HG03103 (cell line): ENCODE results near the gene SCYGR1.
"Not testable (repeated sequence)": the region's sequence is repeated elsewhere in the genome, so short reads cannot be mapped to it uniquely, and the experiment has no call there.

ENCODE experiments used
- ATAC-seq: cut with Tn5 transposase; IDR thresholded peaks from one replicate; pipeline ENCODE4 v1.9.1; 2021; ENCODE audit warnings: low read depth; ENCODE audit not compliant: unreplicated experiment

Gene SCYGR1

DNA sequence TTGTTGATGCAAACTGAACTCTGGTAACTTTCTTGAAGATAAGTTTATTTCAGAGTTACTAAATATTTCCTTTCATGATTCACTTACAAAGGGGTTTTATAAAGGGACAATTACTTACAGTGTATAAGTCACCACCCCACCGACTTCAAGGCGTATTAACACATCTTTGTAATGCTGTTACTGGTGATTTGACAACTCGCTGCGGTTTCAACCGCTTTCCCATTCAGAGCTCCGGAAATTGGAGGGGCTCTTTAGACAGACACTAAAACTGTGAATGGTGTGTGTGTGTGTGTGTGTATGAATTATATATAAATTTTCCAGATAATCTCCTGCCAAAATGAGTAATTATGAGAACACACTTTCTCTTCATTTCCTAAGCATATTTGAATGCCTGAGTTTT lies 13.6 kb downstream of the SCYGR1 start:
- ATAC-seq = no peak

DNA sequence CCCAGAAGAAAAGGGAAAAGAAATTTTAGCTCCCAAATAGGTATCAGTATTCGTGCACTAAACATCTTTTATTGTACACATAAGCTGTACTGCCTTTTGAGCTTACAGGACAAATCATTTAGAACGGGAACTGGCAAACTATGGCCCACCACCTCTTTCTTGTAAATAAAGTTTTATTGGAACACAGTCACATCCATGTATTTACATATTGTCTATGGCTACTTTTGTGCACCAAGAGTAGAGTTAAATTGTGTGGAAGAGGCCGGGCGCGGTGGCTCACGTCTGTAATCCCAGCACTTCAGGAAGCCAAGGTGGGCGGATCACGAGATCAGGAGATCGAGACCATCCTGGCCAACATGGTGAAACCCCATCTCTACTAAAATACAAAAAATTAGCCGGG lies 14.4 kb downstream of the SCYGR1 start:
- no peak for ATAC-seq

DNA sequence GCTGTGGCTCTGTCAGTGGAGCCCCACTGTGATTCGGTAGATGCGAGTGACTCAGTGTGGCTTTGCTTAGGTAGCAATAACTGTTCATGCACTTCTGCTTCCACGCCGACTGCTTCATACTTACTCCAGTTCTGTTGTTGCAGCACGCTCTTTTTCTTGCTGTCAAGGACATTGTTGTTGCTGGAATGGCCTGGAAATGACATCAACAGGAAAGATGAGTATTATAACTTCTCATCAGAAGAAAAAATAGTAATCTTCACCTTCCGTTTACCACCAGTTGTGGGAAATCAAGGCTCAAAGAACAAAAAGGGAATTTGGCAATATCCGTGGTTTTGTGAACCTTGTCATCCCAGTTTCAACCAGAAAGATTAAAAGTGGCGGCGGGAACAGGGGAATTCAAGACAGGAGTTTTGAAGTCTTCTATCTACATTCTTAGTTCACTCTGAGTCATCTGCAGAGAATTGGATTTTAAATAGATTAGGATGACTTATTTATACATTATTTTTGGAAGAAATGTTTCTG lies 16.9 kb downstream of the SCYGR1 start:
- ATAC-seq = no peak

DNA sequence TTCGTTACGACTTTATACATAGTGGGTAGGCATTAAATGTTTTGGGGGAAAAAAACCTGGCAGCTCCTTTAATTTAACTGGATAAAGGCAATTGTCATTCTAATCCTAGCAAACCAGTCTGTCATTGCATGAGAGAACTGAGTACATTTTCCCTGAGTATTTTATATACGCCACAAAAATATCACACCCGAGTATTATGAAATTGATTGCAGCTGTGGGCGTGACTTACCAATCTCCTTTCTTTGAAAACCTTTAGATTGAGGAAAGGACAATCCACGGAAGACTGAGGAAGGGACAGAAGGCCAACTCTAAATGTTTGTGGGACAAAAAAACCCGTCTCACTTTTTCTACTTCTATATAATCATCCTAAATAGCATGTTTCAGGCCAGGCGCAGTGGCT lies 17.7 kb downstream of the SCYGR1 start:
- ATAC-seq = no peak

DNA sequence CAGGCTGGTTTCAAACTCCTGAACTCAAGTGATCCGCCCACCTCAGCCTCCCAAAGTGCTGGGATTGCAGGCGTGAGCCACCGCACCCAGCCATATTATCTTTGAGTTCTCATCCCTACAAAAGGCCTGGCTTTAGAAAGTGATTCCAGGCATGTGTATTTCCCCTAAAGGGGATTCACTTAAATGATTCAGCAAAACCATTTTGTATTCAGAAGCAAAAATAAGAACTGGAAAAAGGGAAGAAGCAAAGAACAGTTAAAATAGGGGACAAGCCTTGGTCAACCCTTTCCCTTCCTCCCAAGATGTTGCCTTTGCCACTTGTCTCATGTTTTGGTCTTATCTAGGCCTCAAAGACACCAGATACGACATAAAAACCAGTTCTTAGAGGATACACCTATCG lies 19.2 kb downstream of the SCYGR1 start:
- no peak for ATAC-seq

DNA sequence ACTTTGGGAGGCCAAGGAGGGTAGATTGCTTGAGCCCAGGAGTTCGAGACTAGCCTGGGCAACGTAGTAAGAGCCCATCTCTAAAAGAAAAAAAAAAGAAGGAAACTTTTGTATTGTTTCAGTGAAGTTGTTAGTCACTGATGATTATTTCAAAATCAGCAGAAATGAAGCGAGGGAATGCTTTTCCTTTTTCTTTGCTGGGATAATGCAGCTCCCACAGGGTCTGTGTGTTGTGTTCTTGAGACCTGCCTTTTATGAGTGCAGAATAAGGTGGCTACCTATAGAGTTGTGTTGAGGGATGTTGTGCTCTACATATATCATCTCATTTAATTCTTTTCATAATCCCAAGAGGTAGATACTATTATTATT lies 20.3 kb downstream of the SCYGR1 start:
- no peak for ATAC-seq

DNA sequence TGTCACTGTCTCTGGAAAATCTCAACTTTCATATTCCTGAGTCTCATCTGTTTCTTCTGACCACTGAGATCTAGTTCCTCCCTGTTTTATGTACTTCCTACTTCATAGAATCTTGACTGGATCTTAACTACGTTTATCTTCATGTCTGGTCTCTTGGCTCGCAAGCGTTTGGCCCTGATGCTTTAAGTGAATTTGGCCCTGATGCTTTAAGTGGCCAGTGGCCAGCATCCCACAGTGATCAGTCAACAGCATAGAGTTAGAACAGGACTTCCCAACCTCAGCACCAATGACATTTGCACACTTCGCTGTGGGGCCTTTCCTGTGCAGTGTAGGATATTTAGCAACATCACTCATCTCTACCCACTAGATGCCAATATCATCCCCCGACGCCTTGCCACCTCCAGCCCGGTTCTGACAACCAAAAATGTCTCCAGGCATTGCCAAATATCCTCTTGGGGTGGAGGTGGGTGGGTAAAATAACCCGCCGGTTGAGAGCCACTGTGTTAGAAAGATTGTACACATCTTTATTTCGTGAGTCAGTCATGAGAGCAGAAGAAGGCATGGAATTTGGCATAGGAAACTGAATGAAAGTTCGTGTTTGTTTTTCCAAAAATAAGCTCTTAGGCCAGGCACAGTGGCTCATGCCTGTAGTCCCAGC lies 20.9 kb downstream of the SCYGR1 start:
- no peak for ATAC-seq

DNA sequence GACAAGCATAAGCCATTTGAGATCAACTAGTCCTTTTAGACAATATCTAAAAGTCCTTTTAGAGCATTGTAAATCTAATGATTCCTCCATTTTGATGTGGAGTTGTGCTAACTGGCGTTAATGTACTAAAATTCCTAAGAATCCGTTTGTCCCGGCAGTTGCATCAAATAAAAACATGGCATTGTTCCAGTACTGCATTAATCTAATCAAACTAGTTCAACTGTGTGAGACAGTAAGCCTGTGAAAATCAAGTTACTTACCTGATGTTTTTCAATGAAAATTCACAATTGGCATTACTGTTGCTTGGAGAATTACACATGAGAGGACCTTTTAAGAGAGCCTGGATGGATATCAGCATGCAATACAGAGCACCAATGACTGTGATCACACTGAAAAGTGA lies 21.9 kb downstream of the SCYGR1 start:
- ATAC-seq = no peak

DNA sequence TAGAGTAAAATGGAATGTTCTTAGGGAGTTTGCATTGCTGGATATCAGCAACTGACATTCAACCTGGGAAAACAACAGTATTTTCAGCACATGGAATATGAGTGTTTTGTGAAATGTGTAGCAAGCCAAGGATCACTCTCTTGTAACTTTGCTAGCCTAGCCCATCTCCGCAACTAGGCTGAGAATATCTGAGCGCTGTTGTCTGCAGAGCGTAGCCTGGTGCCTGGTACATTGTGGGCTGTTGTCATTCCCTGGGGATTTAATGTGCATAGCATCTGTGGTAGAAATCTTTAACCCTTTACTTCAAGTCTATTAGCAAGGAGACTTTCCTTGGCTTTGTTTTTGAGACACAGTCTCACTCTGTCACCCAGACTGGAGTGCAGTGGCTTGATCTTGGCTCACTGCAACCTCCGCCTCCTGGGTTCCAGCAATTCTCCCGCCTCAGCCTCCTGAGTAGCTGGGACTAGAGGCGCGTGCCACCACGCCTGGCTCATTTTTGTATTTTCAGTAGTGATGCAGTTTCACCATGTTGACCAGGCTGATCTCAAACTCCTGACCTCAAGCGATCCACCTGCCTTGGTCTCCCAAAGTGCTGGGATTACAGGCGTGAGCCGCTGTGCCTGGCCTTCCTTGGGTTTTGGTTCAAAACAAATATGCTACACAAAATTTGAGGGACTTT lies 23.0 kb downstream of the SCYGR1 start:
- not testable (repeated sequence) for ATAC-seq

DNA sequence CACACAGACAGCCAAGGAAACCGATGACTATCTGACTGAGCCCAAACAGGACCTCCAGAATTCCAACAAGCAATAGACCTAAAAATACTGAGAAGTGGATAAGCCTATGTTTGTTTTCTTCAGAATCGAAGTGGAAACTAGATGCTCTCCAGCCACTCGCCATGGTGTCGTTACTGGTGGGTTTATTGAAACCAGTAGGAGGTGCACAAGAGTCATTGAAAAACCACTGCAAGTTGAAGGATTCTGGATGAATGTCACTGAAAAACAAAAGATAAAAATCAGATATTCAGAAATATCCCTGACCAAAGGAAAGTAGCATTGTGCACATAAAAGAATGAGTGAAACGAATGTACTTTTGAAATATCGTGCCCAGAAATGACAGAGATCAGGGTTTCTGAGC lies 24.0 kb downstream of the SCYGR1 start:
- ATAC-seq = no peak

DNA sequence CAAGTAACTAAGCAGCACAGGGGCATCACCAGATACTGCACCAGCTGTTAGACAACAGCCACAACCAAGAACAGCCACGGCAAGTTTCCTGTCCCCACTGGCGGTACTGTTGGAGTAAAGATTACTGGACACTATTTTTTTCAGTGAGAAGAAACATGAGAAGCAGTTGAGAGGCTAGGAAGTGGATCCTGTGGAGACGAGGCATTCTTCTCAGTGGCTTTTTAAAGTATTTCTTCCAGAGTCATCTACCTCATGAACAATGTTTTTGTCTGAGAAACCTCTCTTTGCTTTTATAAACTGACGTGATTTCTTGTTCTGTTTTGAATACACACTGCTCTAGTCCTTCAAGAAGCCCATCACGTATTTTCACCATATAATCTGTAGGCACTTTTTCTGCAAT lies 27.4 kb downstream of the SCYGR1 start:
- ATAC-seq = no peak

DNA sequence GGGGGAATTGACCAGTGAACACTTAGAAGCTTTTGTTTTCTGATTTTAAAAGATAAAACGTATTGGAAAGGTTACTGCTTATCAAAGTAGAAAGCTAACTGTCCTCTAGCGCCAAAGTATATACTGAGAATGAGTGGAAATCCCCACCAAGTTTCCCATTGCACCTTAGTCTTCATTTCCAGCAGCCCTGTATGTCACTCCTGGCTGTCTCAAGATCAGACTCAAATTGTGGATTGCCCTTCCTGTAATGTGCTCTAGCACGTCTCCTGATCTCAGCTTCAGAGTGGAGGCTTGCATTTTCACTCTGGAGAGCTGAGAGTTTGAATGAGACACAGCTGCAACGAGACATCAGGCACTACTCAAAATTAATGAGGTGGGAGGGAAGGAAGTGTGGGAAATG lies 36.1 kb downstream of the SCYGR1 start:
- ATAC-seq = peak; percentile 47

DNA sequence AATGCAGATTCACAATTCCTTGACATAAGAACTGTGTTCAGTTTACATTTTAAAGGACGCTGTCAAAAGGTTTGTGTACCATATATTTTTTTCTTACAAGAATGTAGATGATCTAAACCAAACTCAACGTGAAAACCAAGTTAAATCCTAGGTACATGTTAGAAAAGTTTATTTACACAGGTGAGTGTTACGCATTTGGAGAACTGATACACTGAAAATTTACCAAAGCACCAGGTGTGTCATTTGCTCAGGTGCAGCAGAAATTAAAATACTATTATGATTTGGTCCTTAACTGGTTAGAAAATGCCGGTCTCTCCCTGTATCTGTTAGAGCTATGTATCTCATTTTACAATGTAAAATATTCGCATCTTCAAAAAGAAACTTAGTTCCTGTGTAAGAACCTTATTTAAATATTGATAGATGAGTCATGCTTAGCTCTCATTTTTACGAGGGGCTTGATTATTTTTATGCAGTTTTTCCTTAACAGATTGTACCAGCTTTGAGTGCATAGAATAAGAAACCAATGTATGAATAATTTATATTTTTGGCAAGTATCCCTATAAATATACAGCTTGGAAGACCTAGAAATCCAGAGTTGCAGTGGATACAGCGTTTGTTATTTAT lies 37.6 kb downstream of the SCYGR1 start:
- no peak for ATAC-seq

DNA sequence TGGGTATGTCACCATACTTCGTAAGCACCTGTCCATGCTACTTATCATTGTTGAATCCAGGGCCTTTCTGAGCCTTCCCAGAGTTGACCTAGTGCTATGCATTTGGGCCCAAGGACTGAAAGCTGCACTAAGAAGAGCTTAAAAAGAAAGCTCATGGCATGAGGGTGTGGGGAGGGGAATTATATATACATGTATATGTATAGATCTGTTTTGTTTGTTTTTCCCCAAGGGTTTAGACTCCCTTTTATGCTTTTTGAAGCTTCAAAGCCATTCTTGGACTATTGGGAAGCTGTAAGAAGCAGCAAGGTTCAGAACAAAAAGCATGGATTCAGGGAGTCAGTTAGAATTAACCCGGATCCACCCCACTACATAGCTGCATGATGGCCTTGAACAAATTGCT lies 39.4 kb downstream of the SCYGR1 start:
- ATAC-seq = no peak

DNA sequence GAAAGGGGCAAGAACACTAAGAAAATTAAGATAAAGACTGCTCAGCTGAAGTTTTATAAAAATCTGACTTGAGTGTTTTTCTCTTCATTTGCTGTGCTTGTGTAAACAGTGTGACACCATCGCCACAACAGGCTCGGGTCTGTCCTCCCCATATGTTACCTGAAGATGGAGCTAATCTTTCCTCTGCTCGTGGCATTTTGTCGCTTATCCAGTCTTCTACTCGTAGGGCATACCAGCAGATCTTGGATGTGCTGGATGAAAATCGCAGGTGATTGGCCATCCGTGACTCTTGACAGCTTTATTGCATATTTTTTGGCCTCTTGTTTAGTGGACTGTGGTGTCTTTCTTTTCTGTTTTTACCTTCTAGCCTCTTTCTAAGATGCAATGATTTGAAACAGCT lies 40.6 kb downstream of the SCYGR1 start:
- no peak for ATAC-seq

DNA sequence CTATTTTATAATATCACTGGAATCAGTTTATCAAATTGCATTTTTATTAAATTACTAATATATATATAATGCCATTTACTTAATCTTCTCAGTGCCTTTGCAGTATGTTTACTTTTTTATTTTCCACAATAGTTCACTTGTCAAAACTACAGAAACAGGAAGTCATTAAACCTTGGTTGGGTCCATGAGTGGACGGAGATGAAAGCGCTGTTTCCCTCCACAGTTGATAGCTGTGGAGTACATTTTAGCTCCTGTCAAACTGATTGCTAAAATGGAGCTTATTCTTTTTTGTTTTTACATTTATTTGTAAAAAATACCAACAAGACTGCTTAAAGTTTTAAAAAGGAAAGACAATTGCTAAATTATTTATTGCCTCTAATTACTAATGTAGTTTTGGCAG lies 43.5 kb downstream of the SCYGR1 start:
- no peak for ATAC-seq

DNA sequence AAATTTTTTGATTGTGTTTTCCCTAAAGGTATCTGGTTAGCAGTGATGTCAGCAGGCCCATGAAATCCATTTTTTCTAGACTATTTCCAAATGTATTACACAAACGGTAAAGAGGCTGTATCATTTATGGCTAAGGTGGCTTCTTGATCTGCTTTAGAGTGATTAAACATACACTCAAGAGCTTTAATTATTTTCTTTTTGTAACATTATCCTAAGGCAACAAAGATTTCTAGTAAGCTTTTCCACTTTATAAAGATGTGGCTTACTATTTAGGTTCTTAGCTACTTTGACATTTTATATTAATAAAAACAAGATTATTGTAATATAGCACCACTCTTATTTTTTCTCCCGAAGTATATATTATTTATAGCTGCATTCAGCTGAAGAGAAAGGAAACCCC lies 46.2 kb downstream of the SCYGR1 start:
- no peak for ATAC-seq

DNA sequence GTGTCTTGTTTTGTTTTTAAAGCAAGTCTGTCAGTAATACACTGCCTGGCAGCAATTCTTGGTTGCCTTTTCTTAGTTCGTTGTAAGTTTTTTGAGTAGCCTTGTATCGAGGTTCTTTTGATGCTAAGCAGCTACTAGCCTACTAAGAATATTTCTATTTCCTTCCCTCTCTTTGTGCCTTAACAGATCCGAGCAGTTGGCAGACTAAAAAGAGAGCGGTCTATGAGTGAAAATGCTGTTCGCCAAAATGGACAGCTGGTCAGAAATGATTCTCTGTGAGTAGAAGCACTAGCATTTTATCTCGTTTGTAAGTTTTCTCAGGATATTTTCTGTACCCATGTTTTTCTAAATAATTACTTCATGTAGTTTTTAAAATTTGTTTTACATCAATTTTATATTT lies 47.6 kb downstream of the SCYGR1 start:
- no peak for ATAC-seq

DNA sequence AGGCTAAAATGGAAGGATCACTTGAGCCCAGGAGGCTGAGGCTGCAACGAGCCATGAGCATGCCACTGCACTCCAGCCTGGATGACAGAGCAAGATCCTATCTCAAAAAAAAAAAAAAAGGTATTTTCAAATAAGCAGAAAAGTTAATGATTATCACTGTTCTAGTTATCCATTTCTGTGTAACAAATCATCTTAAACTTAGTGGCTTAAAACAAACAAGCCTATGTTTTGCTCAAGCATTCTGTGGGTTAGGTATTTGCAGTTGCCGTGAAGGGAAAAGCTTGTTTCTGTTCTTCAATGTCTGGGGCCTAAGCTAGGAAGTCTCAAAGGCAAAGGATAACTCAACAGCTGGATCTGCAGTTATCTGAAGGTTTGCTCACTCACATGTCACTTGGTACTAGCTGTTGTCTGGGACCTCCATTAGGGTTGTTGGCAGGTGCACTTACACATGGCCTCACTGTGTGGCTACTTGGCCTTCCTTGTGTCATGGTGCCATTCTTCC lies 48.6 kb downstream of the SCYGR1 start:
- no peak for ATAC-seq
